Metanephros (tissue), 2 donors: ENCODE data around the gene REEP1. TPM values are rescaled to one million over a fixed set of nuclear protein-coding genes. Genes with fewer than 3 reads are reported as not detected.

Experiments
- small RNA-seq: library from RNA; depleted of rRNA; stranded (forward); fragments of <200 nt; gene quantifications from one replicate; pipeline ENCODE3, GENCODE V24; 2014; ENCODE audit warnings: low replicate concordance
- total RNA-seq: library from RNA; depleted of rRNA; stranded (reverse); fragments of >200 nt; gene quantifications from one replicate; pipeline ENCODE4 v1.2.3, GENCODE V29; 2014

REEP1 gene, protein sequence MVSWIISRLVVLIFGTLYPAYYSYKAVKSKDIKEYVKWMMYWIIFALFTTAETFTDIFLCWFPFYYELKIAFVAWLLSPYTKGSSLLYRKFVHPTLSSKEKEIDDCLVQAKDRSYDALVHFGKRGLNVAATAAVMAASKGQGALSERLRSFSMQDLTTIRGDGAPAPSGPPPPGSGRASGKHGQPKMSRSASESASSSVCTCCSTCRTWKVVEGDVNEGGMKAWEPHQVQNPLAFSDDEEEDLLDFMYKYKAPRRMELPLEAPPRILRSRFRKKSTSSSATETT
- 6.5 TPM for total RNA-seq

DNA sequence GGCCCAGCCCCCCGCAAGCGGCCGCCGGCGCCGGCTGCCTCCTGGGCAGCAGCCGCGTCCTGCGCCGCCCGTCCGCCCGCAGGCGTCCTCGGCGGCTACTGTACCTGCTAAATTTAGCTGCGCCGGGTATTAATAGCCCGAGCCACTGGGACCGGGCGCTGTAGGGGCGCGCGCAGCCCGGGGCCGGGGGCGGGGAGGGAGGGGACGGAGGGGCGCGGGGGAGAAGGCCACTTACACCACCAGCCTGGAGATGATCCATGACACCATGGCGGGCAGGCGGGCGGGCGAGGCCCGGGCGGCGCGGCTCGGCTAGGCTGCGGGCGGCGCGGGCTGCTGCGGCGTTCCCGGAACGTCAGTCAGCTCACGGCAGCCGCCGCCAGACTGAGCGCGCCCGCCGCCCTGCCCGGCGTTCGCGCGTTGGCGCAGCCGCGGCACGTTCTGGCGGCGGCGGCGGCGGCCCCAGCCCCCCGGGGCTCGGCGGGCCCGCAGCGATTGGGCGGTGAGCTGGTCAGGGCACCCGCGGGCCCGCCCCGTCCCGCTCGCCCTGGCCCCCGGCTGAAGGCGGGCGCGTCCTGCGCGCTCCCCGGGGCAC lies at the start of gene REEP1:
REEP1 (minus strand) TSS at position 383 of the 592 bp plus-strand sequence; CDS start at position 267, 116 bp downstream.

DNA sequence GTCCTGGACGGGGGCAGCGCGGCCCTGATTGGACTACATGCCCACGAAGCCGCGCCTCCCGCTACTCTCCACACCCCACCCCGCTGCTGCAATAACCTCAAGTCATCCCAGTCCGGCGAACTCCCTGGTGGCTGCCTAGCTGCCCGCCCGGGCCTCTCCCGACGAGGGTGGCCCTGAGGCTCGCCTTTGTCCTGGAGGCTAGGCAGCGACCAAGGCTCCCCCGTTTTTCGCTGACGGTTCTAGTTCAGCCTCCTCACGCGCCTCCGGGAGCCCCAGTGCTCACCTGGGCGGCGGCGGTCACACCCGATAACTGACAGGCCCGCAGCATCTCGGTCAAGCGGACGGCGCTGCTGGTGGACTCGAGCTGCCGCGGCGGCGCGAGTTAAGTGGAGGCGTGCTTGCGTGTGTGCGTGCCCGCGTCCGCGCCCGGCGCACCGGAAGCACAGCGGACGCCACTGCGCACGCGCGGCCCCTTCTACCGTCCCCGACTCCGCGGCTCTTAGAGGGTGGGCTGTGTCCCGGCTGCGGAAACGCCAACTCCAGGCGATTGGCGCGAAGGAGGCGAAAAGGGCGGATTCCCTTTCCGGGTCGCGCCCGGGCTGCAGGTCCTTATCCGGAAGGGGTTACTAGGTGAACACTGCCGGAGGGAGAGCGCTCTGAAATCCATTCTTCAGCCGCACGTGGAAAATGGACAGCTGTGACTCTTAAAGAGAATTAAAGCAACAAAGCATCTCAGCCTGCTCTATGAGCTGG lies 142.2 kb downstream of the REEP1 start, which contains the start of gene IMMT:
IMMT (minus strand) TSS at position 408 of the 753 bp plus-strand sequence; CDS start at position 328, 80 bp downstream.

Small RNAs within 50 kb of the gene (small RNA-seq; reads per million reads assigned to genes)
- not detected for gene MIR4779
- not detected for gene RF00096
- gene RF00413, result not detected

Other genes with a start within 250 kb of the REEP1 start
- 14.9 TPM for gene POLR1A, start 231.7 kb downstream of the REEP1 start, total RNA-seq
- gene PTCD3, start 231.4 kb downstream of the REEP1 start, total RNA-seq, result 218 TPM
- gene IMMT, start 142.2 kb downstream of the REEP1 start, total RNA-seq, result 56.8 TPM
- gene MRPL35, start 138.2 kb downstream of the REEP1 start, total RNA-seq, result 44.0 TPM
- gene KDM3A, start 103.7 kb upstream of the REEP1 start, total RNA-seq, result 66.0 TPM
- 45.7 TPM for gene CHMP3, start 225.8 kb upstream of the REEP1 start, total RNA-seq